Measurements from ENCODE around the gene RNGTT.

Gene RNGTT

GRCh38 chr6:88641178-88641903 is 322.1 kb downstream of the RNGTT start:
- no peak for DNase-seq

- DNase-seq: no peak
These were observed 325.5 kb downstream of the RNGTT start for GRCh38 chr6:88637761-88638545.

GRCh38 chr6:88636871-88637270 is 326.5 kb downstream of the RNGTT start:
- no peak for DNase-seq

- DNase-seq: no peak
These were observed 329.6 kb downstream of the RNGTT start for GRCh38 chr6:88633782-88634181.

- DNase-seq: no peak
These were observed 331.6 kb downstream of the RNGTT start for GRCh38 chr6:88631830-88632229.

GRCh38 chr6:88629838-88630494 is 333.5 kb downstream of the RNGTT start:
- DNase-seq: no peak

- no peak for DNase-seq
These were observed 337.0 kb downstream of the RNGTT start for GRCh38 chr6:88626460-88626859.

- DNase-seq: no peak
These were observed 339.9 kb downstream of the RNGTT start for GRCh38 chr6:88623531-88623930.

- no peak for DNase-seq
These were observed 343.5 kb downstream of the RNGTT start for GRCh38 chr6:88619951-88620350.

GRCh38 chr6:88616380-88616779 is 347.0 kb downstream of the RNGTT start:
- no peak for DNase-seq

GRCh38 chr6:88614316-88614877 is 349.0 kb downstream of the RNGTT start:
- DNase-seq: no peak

GRCh38 chr6:88612631-88613030 is 350.8 kb downstream of the RNGTT start:
- no peak for DNase-seq

GRCh38 chr6:88611721-88612120 is 351.7 kb downstream of the RNGTT start:
- DNase-seq: no peak

- DNase-seq: no peak
These were observed 353.4 kb downstream of the RNGTT start for GRCh38 chr6:88609983-88610382.

- no peak for DNase-seq
These were observed 358.1 kb downstream of the RNGTT start for GRCh38 chr6:88605271-88605670.

- no peak for DNase-seq
These were observed 363.8 kb downstream of the RNGTT start for GRCh38 chr6:88599571-88599970.

- no peak for DNase-seq
These were observed 366.6 kb downstream of the RNGTT start for GRCh38 chr6:88596801-88597200.

GRCh38 chr6:88588938-88589337 is 374.5 kb downstream of the RNGTT start:
- DNase-seq: no peak

GRCh38 chr6:88587150-88587520 is 376.3 kb downstream of the RNGTT start:
- DNase-seq: no peak

GRCh38 chr6:88586371-88587149 is 376.9 kb downstream of the RNGTT start:
- DNase-seq: no peak

GRCh38 chr6:88585276-88585692 is 378.1 kb downstream of the RNGTT start:
- no peak for DNase-seq

GRCh38 chr6:88584581-88585275 is 378.7 kb downstream of the RNGTT start:
- no peak for DNase-seq
